Measurements from ENCODE around the gene SCN8A.

Gene SCN8A

GRCh38 chr12:51852404-51853137 lies 261.5 kb downstream of the SCN8A start:
- DNase-seq (ENCODE audit: low read depth) = no peak

- DNase-seq (ENCODE audit: low read depth) = no peak
Observed at GRCh38 chr12:51855586-51856428, 264.8 kb downstream of the SCN8A start.

- DNase-seq (ENCODE audit: low read depth) = no peak
Observed at GRCh38 chr12:51860986-51861385, 270.0 kb downstream of the SCN8A start.
